GM12892 (cell line): ENCODE measurements around the gene ARHGEF12.

ENCODE experiments used
- POLR2A ChIP-seq: IDR thresholded peaks from 2 replicates; pipeline ENCODE4 v1.6.1; 2011; ENCODE audit warnings: low read depth, low read length, control low read depth
- POLR2AphosphoS5 ChIP-seq: IDR thresholded peaks from 2 replicates; pipeline ENCODE4 v1.6.1; 2011; ENCODE audit warnings: low read depth, low read length, control low read depth

DNA sequence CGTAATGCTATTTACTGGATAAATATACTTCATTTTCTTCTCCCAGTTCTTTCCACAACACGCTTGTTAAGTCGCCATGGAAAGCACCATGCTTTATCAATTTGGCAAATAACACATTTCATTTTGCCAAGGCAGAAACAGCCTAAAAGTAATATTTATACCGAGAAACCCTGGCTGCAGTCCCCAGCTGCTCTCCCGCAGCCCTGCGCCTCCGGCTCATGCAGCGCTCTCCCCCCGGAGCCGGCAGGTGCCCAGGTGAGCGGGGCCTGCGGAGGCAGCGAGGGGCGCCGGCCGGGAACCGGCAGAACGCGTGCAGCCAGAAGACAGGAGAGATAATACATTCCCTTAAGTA lies 681 bp upstream of the ARHGEF12 start:
- TF ChIP-seq POLR2AphosphoS5 (no peak), POLR2A (no peak)
